SK-N-SH treated with all-trans-retinoic acid at 6 μM for 48 hours (cell line): ENCODE results near the gene CTXN2.

Experiments
- CREB5 ChIP-seq: fragments of 250-450 bp; sonication (Bioruptor Pico); IDR thresholded peaks from 2 replicates; pipeline ENCODE4 v1.5.1; 2020; ENCODE audit warnings: low read depth, mild to moderate bottlenecking, moderate library complexity
- CSDC2 ChIP-seq: fragments of 250-450 bp; sonication (Bioruptor Pico); IDR thresholded peaks from 2 replicates; pipeline ENCODE4 v1.5.0; 2020; ENCODE audit warnings: mild to moderate bottlenecking, moderate library complexity
- RARB ChIP-seq: fragments of 250-450 bp; sonication (Bioruptor Pico); IDR thresholded peaks from 2 replicates; pipeline ENCODE4 v1.8.0; 2021; ENCODE audit warnings: mild to moderate bottlenecking, moderate library complexity
- SNAI2 ChIP-seq: fragments of 250-450 bp; sonication (Bioruptor Pico); IDR thresholded peaks from 2 replicates; pipeline ENCODE4 v1.5.0; 2020; ENCODE audit warnings: mild to moderate bottlenecking, moderate library complexity
- TOX ChIP-seq: fragments of 250-450 bp; sonication (Bioruptor Pico); IDR thresholded peaks from 2 replicates; pipeline ENCODE4 v1.8.0; 2021; ENCODE audit warnings: mild to moderate bottlenecking, moderate library complexity, borderline replicate concordance

- TF ChIP-seq CREB5 (CRISPR knock-in tag) (no peak), RARB (CRISPR knock-in tag) (no peak), SNAI2 (no peak), TOX (CRISPR knock-in tag) (no peak), CSDC2 (CRISPR knock-in tag) (no peak)
Observed at GRCh38 chr15:48248414-48248813, 56.9 kb downstream of the CTXN2 start.
